Measurements from ENCODE around the gene SGCD.

The SGCD gene

GRCh38 chr5:156456857-156457256, 129.9 kb downstream of the SGCD start:
- no peak for DNase-seq (ENCODE audit: low read depth)

- DNase-seq (ENCODE audit: low read depth) = no peak
These were observed 132.9 kb downstream of the SGCD start for GRCh38 chr5:156459812-156460385.

- no peak for DNase-seq (ENCODE audit: low read depth)
These were observed 133.5 kb downstream of the SGCD start for GRCh38 chr5:156460471-156460870.

GRCh38 chr5:156466871-156467270, 139.9 kb downstream of the SGCD start:
- DNase-seq (ENCODE audit: low read depth) = no peak

- no peak for DNase-seq (ENCODE audit: low read depth)
These were observed 142.7 kb downstream of the SGCD start for GRCh38 chr5:156469636-156470035.

GRCh38 chr5:156471893-156472292, 144.9 kb downstream of the SGCD start:
- DNase-seq (ENCODE audit: low read depth) = no peak

- DNase-seq (ENCODE audit: low read depth) = no peak
These were observed 146.4 kb downstream of the SGCD start for GRCh38 chr5:156473269-156473908.

GRCh38 chr5:156474251-156474650, 147.3 kb downstream of the SGCD start:
- no peak for DNase-seq (ENCODE audit: low read depth)

GRCh38 chr5:156475182-156476157, 148.5 kb downstream of the SGCD start:
- peak; percentile 63 for DNase-seq (ENCODE audit: low read depth)

- no peak for DNase-seq (ENCODE audit: low read depth)
These were observed 149.2 kb downstream of the SGCD start for GRCh38 chr5:156476158-156476551.

- DNase-seq (ENCODE audit: low read depth) = no peak
These were observed 149.7 kb downstream of the SGCD start for GRCh38 chr5:156476678-156477077.

GRCh38 chr5:156477196-156477595, 150.2 kb downstream of the SGCD start:
- no peak for DNase-seq (ENCODE audit: low read depth)

GRCh38 chr5:156479849-156480248, 152.9 kb downstream of the SGCD start:
- no peak for DNase-seq (ENCODE audit: low read depth)

GRCh38 chr5:156481741-156482140, 154.8 kb downstream of the SGCD start:
- no peak for DNase-seq (ENCODE audit: low read depth)

- DNase-seq (ENCODE audit: low read depth) = no peak
These were observed 155.9 kb downstream of the SGCD start for GRCh38 chr5:156482818-156483217.

GRCh38 chr5:156486394-156487238, 159.7 kb downstream of the SGCD start:
- DNase-seq (ENCODE audit: low read depth) = no peak

- DNase-seq (ENCODE audit: low read depth) = no peak
These were observed 164.8 kb downstream of the SGCD start for GRCh38 chr5:156491766-156492165.

- DNase-seq (ENCODE audit: low read depth) = no peak
These were observed 169.3 kb downstream of the SGCD start for GRCh38 chr5:156496291-156496690.

- DNase-seq (ENCODE audit: low read depth) = no peak
These were observed 170.8 kb downstream of the SGCD start for GRCh38 chr5:156497804-156498208.

- DNase-seq (ENCODE audit: low read depth) = no peak
These were observed 171.4 kb downstream of the SGCD start for GRCh38 chr5:156498226-156498980.

GRCh38 chr5:156500755-156501154, 173.8 kb downstream of the SGCD start:
- DNase-seq (ENCODE audit: low read depth) = no peak
